HG03521 (cell line): ENCODE data around the gene C1GALT1.
"Not testable (repeated sequence)": the region's sequence is repeated elsewhere in the genome, so short reads cannot be mapped to it uniquely, and the experiment has no call there.

ENCODE experiments used
- ATAC-seq: cut with Tn5 transposase; IDR thresholded peaks from one replicate; pipeline ENCODE4 v1.9.1; 2021; ENCODE audit warnings: mild to moderate bottlenecking, moderate library complexity; ENCODE audit not compliant: unreplicated experiment

Gene C1GALT1

GRCh38 chr7:7199592-7199991 lies 17.2 kb downstream of the C1GALT1 start:
- ATAC-seq = not testable (repeated sequence)

GRCh38 chr7:7200255-7200654 lies 17.9 kb downstream of the C1GALT1 start:
- ATAC-seq = not testable (repeated sequence)

GRCh38 chr7:7201578-7202374 lies 19.4 kb downstream of the C1GALT1 start:
- peak; percentile 92 for ATAC-seq

- no peak for ATAC-seq
Measured at GRCh38 chr7:7202375-7202720, 20.0 kb downstream of the C1GALT1 start.

GRCh38 chr7:7203813-7204575 lies 21.6 kb downstream of the C1GALT1 start:
- ATAC-seq = no peak

- no peak for ATAC-seq
Measured at GRCh38 chr7:7207876-7208275, 25.5 kb downstream of the C1GALT1 start.

GRCh38 chr7:7208520-7208919 lies 26.2 kb downstream of the C1GALT1 start:
- ATAC-seq = no peak

GRCh38 chr7:7209412-7210050 lies 27.2 kb downstream of the C1GALT1 start:
- ATAC-seq = no peak

GRCh38 chr7:7210475-7211237 lies 28.3 kb downstream of the C1GALT1 start:
- ATAC-seq = no peak

- no peak for ATAC-seq
Measured at GRCh38 chr7:7212612-7213011, 30.3 kb downstream of the C1GALT1 start.

- ATAC-seq = peak; percentile 65
Measured at GRCh38 chr7:7214398-7215347, 32.3 kb downstream of the C1GALT1 start.

- no peak for ATAC-seq
Measured at GRCh38 chr7:7216279-7216678, 33.9 kb downstream of the C1GALT1 start.

- ATAC-seq = no peak
Measured at GRCh38 chr7:7219216-7219615, 36.9 kb downstream of the C1GALT1 start.

GRCh38 chr7:7220821-7221220 lies 38.5 kb downstream of the C1GALT1 start:
- ATAC-seq = no peak

- no peak for ATAC-seq
Measured at GRCh38 chr7:7221599-7222038, 39.3 kb downstream of the C1GALT1 start.

GRCh38 chr7:7223250-7223649 lies 40.9 kb downstream of the C1GALT1 start:
- ATAC-seq = no peak

- ATAC-seq = no peak
Measured at GRCh38 chr7:7226407-7226806, 44.1 kb downstream of the C1GALT1 start.

- ATAC-seq = no peak
Measured at GRCh38 chr7:7228472-7228871, 46.1 kb downstream of the C1GALT1 start.

- no peak for ATAC-seq
Measured at GRCh38 chr7:7228967-7229366, 46.6 kb downstream of the C1GALT1 start.

GRCh38 chr7:7231000-7231399 lies 48.7 kb downstream of the C1GALT1 start:
- ATAC-seq = no peak
